Effector memory CD8-positive, alpha-beta T cell (primary cell): ENCODE results near the gene CTSS.
"Not testable (repeated sequence)": the region's sequence is repeated elsewhere in the genome, so short reads cannot be mapped to it uniquely, and the experiment has no call there.

Experiments used
- ATAC-seq: fragments of 150-1000 bp; cut with Tn5 transposase; replicated peaks from 2 replicates; pipeline ENCODE4 v1.10.0; 2021; ENCODE audit warnings: mild to moderate bottlenecking, moderate library complexity
- DNase-seq, 3 experiments: peaks; one replicate each; pipeline ENCODE4 v3.0.0; 2021
- H3K27ac Mint-ChIP-seq, 2 donors: one replicate each; pipeline ENCODE4 v1.8.0; 2022; ENCODE audit warnings: mild to moderate bottlenecking in 2 of 2, mixed read lengths in 2 of 2, moderate library complexity in 2 of 2
- H3K27me3 Mint-ChIP-seq, 2 donors: one replicate each; pipeline ENCODE4 v1.8.0; 2022; ENCODE audit warnings: mixed read lengths in 2 of 2
- H3K36me3 Mint-ChIP-seq: one replicate; pipeline ENCODE4 v1.8.0; 2022; ENCODE audit warnings: mild to moderate bottlenecking, moderate library complexity, mixed read lengths; ENCODE audit not compliant: insufficient read depth
- H3K4me1 Mint-ChIP-seq, 2 donors: one replicate each; pipeline ENCODE4 v1.8.0; 2022; ENCODE audit warnings: low read depth in 2 of 2, mixed read lengths in 2 of 2
- H3K4me3 Mint-ChIP-seq, 2 donors: one replicate each; pipeline ENCODE4 v1.8.0; 2022; ENCODE audit warnings: mild to moderate bottlenecking in 2 of 2, mixed read lengths in 2 of 2, moderate library complexity in 2 of 2
- H3K9me3 Mint-ChIP-seq, 2 donors: one replicate each; pipeline ENCODE4 v1.8.0; 2022; ENCODE audit warnings: mixed read lengths in 2 of 2
- total RNA-seq, 9 experiments: gene quantifications; one replicate each; lab custom pipeline; 2026; lab: John Stamatoyannopoulos, UW

CTSS gene
- total RNA-seq = 65.5 to 148 (median 86.8) reads per million in 9 experiments

DNA sequence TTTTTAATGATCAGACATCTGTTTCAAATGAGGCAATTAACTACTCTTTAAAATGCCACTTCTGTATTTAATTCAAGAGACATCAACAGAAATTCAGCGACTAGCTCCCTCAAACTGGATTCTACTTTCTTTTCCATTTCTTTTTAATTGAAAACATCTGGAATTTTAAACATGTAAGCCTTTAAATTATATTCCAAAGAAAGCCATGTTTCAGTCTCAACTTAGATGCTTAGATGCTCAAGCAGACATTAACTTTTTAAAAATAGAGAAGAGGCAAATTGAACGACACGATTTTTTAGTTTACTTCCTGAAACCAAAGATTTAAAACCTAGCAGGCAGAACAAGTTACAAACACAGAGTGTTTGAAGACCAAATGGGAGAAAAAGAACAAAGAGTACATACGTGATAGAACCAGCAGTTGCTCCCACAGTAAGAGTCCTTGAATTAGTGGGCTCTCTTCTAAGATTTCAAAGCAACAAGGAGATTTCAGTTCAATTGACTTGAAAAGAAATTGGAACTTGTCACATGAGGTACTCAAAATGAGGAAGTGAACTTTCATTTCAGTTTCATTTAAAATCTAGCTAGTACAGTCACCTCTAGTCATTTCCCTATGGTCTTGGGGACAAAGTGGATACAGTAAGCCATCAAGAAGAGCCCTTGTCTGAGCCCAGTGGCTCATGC lies at the start of gene CTSS:
Gene CTSS, minus strand, starts transcription at position 483 of the 681 bp plus-strand sequence. CDS start 1,015 bp downstream, outside the sequence.
- H3K4me1 Mint-ChIP-seq = peaks cover 28 to 39% of the 10 kb centered on the region in 2 donors
- peak in 1 of 3 experiments; percentile 7 for DNase-seq
- peak; percentile 67 for ATAC-seq

DNA sequence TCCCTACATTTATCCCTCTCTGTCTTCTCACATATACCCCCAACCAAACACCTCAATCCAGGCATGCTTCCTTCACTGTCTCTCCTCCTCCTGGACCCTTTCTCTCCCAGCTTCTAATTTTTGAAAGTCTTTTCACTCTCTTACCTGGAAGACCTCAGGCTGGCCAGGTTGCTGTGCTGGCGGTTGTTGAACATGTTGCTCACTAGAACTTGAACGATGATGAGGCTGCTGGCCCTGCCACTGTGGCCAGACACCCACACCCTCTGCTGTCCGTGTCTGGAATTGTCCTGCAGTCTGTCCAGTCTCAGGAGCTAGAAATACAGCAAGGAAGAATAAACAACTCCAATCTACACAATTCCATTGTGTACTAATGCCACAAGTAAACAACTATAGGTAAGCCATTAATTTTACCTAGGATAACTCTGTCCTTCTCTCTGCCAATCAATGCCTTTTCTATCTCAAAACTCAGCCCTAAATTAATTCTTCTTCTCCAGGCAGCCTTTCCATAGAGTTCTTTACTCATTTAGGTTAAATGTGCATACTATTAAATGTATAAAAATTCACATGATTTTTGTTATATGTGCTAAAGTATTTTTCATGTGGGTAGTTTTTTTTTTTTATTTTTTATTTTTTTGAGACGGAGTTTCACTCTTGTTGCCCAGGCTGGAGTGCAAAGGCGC lies 47.6 kb upstream of the CTSS start:
- H3K4me3 Mint-ChIP-seq = no peak overlapping the region
- H3K27ac Mint-ChIP-seq = no peak overlapping the region
- H3K9me3 Mint-ChIP-seq = no peaks in the 10 kb centered on the region
- ATAC-seq (no peak), DNase-seq (no peak)
- H3K27me3 Mint-ChIP-seq = no peaks in the 10 kb centered on the region
- H3K4me1 Mint-ChIP-seq = no peaks in the 10 kb centered on the region
- no peaks in the 10 kb centered on the region for H3K36me3 Mint-ChIP-seq

More for the DNA sequence above, at the start of gene CTSS:
- Mint-ChIP-seq H3K27me3 (no peaks in the 10 kb centered on the region), H3K27ac (peak within 1 kb of the TSS; percentile 96 to 97), H3K9me3 (no peaks in the 10 kb centered on the region), H3K4me3 (peak within 1 kb of the TSS; percentile 89 to 96), H3K36me3 (peaks cover 14% of the 10 kb centered on the region)

DNA sequence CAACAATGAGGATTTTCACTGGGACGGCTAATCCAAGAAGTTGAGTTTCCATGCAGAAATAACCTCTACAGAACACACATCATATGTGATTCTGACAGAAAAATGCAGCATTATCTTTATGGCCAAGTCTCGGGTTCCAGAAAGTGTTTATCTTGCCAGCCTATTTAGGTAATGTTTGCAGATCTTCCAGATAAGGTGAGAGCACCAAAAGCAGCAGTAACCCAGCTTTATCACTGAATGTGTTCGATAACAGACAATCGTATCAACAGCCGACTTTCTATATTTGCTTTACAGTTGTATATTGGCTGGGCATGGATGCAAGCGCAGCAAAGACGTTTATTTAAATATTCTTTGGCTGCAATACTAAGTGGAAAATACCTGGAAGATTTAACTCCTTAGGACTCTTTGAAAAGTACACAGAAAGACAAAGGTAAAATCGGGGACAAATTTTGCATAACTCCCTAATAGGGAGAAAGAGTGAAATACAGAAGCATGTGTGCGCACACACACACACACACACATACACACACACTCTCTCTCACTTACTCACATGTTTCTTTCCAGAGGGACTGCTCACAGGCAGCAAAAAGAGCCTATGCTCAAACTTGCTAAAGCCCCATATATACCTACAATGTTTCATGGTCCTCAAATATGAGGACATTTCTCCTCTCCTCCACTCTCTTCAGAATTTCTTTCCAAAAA lies 45.5 kb upstream of the CTSS start:
- no peak overlapping the region for H3K27ac Mint-ChIP-seq
- no peaks in the 10 kb centered on the region for H3K27me3 Mint-ChIP-seq
- no peak for ATAC-seq
- H3K4me1 Mint-ChIP-seq = peaks cover 0 to 5% of the 10 kb centered on the region in 2 donors
- H3K9me3 Mint-ChIP-seq = no peaks in the 10 kb centered on the region
- no peaks in the 10 kb centered on the region for H3K36me3 Mint-ChIP-seq
- no peak for DNase-seq
- H3K4me3 Mint-ChIP-seq = no peak overlapping the region

DNA sequence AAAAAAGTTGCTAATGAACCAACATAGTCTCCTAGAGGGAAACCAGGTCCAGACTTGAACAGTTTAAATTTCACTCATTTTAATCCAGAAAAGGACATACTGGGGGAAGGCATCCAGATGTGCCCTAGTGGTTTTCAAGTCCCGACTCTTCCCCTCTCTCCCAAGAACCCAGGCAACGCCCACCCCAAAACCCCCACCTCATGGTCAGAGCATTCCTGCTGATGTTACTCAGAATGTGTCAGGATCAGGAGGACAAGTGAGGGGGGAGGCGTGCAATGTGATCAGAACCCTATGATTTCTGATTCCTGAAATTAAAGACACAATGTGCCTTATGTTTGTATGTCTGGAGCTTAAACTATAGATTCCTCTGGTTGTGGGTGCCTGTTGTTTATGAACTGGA lies 44.1 kb upstream of the CTSS start:
- no peaks in the 10 kb centered on the region for H3K27me3 Mint-ChIP-seq
- H3K9me3 Mint-ChIP-seq = no peaks in the 10 kb centered on the region
- peaks cover 0 to 5% of the 10 kb centered on the region in 2 donors for H3K4me1 Mint-ChIP-seq
- no peak overlapping the region for H3K4me3 Mint-ChIP-seq
- ATAC-seq (no peak), DNase-seq (no peak)
- H3K36me3 Mint-ChIP-seq = no peaks in the 10 kb centered on the region
- H3K27ac Mint-ChIP-seq = no peak overlapping the region

DNA sequence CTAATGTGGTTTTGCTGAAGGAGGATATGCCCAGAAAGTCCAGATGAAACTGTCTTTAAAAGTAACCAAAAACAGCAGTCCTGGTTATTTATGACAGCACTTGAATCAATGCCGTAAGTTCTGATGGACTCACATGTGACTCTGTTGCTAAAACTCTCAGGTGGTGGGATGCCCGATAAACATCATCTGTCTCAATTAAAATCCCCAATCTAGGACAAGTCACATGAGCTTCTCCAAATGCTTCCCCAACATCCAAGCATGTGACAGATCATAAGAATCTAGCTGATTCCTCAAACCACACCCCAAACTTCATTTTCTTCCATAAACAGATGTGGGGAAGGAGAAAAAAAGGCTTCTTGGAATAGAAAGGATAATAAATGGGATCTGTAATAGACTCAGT lies 43.3 kb upstream of the CTSS start:
- H3K27ac Mint-ChIP-seq = no peak overlapping the region
- no peaks in the 10 kb centered on the region for H3K27me3 Mint-ChIP-seq
- H3K36me3 Mint-ChIP-seq = no peaks in the 10 kb centered on the region
- ATAC-seq = no peak
- no peak for DNase-seq
- H3K4me1 Mint-ChIP-seq = peaks cover 0 to 5% of the 10 kb centered on the region in 2 donors
- no peaks in the 10 kb centered on the region for H3K9me3 Mint-ChIP-seq
- no peak overlapping the region for H3K4me3 Mint-ChIP-seq

DNA sequence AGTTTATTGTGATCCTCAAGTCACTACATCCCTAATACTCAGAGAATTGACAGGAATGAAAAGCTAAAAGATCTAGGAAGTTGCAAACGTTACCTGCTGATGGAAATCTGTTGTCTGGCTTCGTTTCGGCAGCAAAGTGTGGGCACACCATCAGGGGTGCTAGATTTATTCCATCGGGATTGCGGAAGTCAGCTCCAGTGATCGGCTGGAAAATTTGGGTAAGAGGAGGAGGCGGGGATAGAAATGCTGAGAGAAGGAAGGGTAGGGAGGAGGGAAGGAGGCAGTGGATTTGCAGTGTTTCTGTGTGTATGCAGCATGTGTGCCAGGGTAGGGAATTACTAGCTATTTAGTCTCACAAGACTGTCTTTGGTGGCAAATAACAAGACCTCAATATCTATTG lies 42.5 kb upstream of the CTSS start, which contains the start of gene CTSK:
Gene CTSK, minus strand, starts transcription at position 140 of the 400 bp plus-strand sequence. CDS start 1,455 bp downstream, outside the sequence.
- peaks cover 0 to 5% of the 10 kb centered on the region in 2 donors for H3K4me1 Mint-ChIP-seq
- peak within 1 kb of the TSS; percentile 30 to 48 for H3K27ac Mint-ChIP-seq
- H3K9me3 Mint-ChIP-seq = no peaks in the 10 kb centered on the region
- H3K36me3 Mint-ChIP-seq = no peaks in the 10 kb centered on the region
- DNase-seq (no peak), ATAC-seq (no peak)
- no peaks in the 10 kb centered on the region for H3K27me3 Mint-ChIP-seq
- no peak within 1 kb of the TSS for H3K4me3 Mint-ChIP-seq

DNA sequence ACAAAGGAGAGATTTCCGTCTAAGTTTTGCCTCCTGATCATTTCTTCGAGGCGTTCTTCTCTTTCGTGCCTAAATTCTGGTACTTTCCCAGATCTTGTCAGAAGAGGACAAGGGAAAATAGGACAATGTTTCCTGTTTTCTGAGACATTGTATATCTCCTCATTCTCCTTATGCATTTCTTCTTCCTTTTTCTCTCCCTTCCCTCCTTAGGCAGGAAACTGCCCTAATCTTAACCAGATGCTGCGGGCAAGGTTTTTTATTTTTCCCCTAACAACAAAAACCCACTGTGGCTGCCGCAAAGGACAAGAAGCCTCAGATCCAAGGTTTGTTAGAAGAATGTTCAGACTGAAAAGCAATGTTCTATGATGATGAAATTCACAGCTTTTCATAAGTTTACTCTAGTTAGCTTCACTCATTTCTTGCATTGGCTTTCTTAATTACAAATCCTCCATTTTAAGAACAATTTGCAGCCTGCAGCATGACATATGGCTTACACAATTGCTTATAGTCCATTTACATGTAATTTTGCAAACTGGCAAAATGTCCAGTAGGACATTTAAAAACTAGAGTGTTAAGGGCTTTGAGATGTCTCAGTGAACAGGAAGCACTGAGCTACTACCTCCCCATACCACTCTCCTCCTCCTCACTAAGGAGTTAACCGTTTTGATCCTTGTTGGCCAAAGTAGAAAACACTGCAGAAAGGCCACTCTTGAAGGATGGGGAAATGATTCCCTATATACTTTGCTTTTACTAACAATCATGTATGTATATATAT lies 41.9 kb upstream of the CTSS start:
- H3K4me1 Mint-ChIP-seq = peaks cover 0 to 5% of the 10 kb centered on the region in 2 donors
- no peaks in the 10 kb centered on the region for H3K27me3 Mint-ChIP-seq
- no peaks in the 10 kb centered on the region for H3K36me3 Mint-ChIP-seq
- peak overlapping the region; percentile 30 to 48 for H3K27ac Mint-ChIP-seq
- DNase-seq (no peak), ATAC-seq (no peak)
- H3K9me3 Mint-ChIP-seq = no peaks in the 10 kb centered on the region
- H3K4me3 Mint-ChIP-seq = no peak overlapping the region

DNA sequence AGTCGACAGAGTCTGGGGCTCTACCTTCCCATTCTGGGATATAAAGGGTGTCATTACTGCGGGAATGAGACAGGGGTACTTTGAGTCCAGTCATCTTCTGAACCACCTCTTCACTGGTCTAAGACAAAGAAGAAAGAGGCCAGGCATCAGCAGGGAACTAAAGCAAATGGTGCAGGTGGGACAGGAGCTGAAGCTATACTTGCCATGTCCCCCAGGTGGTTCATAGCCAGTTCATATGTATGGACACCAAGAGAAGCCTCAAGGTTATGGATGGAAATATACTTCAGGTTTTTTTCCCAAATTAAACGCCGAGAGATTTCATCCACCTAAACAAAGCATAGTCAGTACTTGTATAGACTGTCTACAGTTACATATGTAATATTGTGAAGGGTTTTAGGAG lies 40.3 kb upstream of the CTSS start:
- Mint-ChIP-seq H3K4me1 (peaks cover 0 to 5% of the 10 kb centered on the region in 2 donors), H3K4me3 (no peak overlapping the region), H3K27me3 (no peaks in the 10 kb centered on the region), H3K36me3 (no peaks in the 10 kb centered on the region), H3K27ac (no peak overlapping the region), H3K9me3 (no peaks in the 10 kb centered on the region)
- no peak for DNase-seq
- no peak for ATAC-seq

DNA sequence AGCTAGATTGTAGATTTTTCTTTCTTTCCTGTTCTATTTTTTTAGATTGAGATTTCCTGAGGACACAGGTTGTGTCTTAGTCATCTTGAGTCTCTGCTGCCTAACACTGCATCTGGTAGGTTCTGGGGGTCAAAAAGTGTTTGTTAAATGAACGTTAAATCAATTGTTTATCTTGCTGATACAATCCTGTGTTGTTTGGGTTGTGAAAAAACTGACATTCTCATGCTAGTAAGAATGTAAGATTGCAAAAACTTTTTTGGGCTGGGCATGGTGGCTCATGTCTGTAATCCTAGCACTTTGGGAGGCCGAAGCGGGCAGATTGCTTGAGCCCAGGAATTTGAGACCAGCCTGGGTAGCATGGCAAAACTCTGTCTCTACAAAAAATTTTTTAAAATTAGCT lies 39.1 kb upstream of the CTSS start:
- DNase-seq (no peak), ATAC-seq (no peak)
- Mint-ChIP-seq H3K27ac (no peak overlapping the region), H3K36me3 (no peaks in the 10 kb centered on the region), H3K27me3 (no peaks in the 10 kb centered on the region), H3K4me1 (peaks cover 0 to 5% of the 10 kb centered on the region in 2 donors), H3K4me3 (no peak overlapping the region), H3K9me3 (no peaks in the 10 kb centered on the region)

DNA sequence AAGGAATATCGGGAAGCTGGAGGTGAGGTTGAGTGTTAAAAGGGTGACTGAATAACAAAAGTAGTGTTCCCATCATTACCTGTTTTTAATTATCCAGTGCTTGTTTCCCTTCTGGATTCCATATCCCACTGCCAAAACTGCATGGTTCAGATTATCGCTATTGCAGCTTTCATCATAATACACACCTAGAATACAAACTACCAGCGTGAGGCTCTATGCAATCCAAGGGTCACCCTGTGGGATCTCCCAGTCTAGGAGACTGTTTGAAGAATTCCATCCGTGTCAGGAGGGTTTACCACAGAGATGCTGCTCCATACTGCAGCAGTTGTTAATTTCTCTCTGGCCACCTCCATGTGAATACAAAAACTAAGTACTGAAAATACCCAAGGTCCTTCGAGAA lies 33.5 kb upstream of the CTSS start:
- DNase-seq (no peak), ATAC-seq (no peak)
- Mint-ChIP-seq H3K27ac (no peak overlapping the region), H3K36me3 (peaks cover 5% of the 10 kb centered on the region), H3K4me3 (no peak overlapping the region), H3K27me3 (no peaks in the 10 kb centered on the region), H3K4me1 (no peaks in the 10 kb centered on the region), H3K9me3 (no peaks in the 10 kb centered on the region)

DNA sequence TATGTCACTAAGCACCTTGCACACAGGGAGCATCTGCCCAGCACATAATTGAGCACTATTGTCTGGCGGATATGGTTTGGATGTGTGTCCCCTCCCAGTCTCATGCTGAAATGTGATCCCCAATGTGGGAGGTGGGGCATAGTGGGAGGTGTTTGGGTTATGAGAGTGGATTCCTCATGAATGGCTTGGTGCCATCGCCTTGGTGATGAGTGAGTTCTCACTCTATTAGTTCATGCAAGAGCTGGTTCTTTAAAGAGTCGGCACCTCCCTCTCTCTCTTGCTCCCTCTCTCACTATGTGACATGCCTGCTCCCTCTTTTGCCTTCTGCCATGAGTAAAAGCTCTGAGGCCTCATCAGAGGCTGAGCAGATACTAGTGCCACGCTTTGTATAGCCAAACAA lies 32.9 kb upstream of the CTSS start:
- Mint-ChIP-seq H3K9me3 (no peaks in the 10 kb centered on the region), H3K27me3 (no peaks in the 10 kb centered on the region), H3K36me3 (peaks cover 5% of the 10 kb centered on the region), H3K4me1 (no peaks in the 10 kb centered on the region), H3K4me3 (no peak overlapping the region), H3K27ac (no peak overlapping the region)
- DNase-seq = no peak
- no peak for ATAC-seq

DNA sequence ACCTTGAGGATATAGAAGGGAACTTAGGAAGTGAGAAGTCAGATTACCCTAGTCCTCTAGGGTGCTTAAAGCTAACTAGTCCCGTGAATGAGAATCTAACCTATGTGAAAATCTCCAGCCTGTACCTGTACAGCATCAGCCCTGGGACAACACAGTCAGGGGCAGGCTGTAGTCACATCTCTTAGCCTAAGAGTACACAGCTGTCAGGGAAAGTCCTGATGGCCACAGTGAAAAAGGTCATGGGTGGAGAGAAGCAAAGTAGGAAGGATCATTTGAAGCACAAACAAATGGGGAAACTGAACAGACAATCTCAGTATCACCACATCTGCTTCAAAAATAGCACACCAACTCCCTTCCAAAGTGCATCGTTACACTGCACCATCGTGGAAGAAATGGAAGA lies 30.8 kb upstream of the CTSS start:
- Mint-ChIP-seq H3K27me3 (no peaks in the 10 kb centered on the region), H3K4me3 (no peak overlapping the region), H3K27ac (no peak overlapping the region), H3K9me3 (no peaks in the 10 kb centered on the region), H3K4me1 (no peaks in the 10 kb centered on the region), H3K36me3 (peaks cover 5% of the 10 kb centered on the region)
- no peak for ATAC-seq
- DNase-seq = no peak

DNA sequence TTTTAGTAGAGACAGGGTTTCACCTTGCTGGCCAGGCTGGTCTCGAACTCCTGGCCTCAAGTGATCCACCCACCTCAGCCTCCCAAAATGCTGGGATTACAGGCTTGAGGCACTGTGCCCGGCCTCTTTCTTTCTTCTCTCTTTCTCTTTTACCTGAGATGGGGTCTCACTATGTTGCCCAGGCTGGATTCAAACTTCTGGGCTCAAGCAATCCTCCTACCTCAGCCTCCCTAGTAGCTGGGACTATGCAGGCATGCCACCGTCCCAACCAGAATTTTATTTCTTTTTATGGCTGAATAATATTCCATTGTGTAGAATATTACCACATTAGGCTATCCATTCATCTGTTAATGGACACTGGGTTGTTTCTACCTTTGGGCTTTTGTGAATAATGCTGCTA lies 28.2 kb upstream of the CTSS start:
- not testable (repeated sequence) for DNase-seq, H3K27ac Mint-ChIP-seq, H3K4me3 Mint-ChIP-seq, H3K4me1 Mint-ChIP-seq, H3K36me3 Mint-ChIP-seq, H3K27me3 Mint-ChIP-seq, ATAC-seq, H3K9me3 Mint-ChIP-seq
